OCI-LY1 (cell line): ENCODE data around the gene DIP2B.

ENCODE experiments used
- H2AFZ ChIP-seq: fragments of 200-600 bp; sonication (generic), shearing (Covaris generic); 2 replicates; pipeline ENCODE4 v1.6.0; 2014; ENCODE audit warnings: antibody characterized with exemption, mild to moderate bottlenecking, low read length
- H3F3A ChIP-seq: fragments of 200-600 bp; sonication (generic), shearing (Covaris generic); 2 replicates; pipeline ENCODE4 v1.6.0; 2014; ENCODE audit warnings: mild to moderate bottlenecking, antibody characterized with exemption, low read length, moderate library complexity; ENCODE audit not compliant: insufficient read depth
- H3K27ac ChIP-seq: fragments of 200-600 bp; sonication (generic); 2 replicates; pipeline ENCODE4 v1.5.1; 2014; ENCODE audit warnings: low read length, mixed run types, mild to moderate bottlenecking, low read depth; ENCODE audit not compliant: poor library complexity, severe bottlenecking
- H3K27me3 ChIP-seq: fragments of 200-600 bp; sonication (generic); 2 replicates; pipeline ENCODE4 v1.6.0; 2014; ENCODE audit warnings: antibody characterized with exemption, mild to moderate bottlenecking, low read length, moderate library complexity; ENCODE audit not compliant: insufficient read depth
- H3K36me3 ChIP-seq: fragments of 200-600 bp; sonication (generic); 2 replicates; pipeline ENCODE4 v1.6.1; 2014; ENCODE audit warnings: mild to moderate bottlenecking, antibody characterized with exemption, low read length, moderate library complexity, mixed read lengths; ENCODE audit not compliant: insufficient read depth
- H3K4me1 ChIP-seq: fragments of 200-600 bp; sonication (generic); 2 replicates; pipeline ENCODE4 v1.5.1; 2014; ENCODE audit warnings: mild to moderate bottlenecking, low read length, moderate library complexity; ENCODE audit not compliant: insufficient read depth, severe bottlenecking
- H3K4me2 ChIP-seq: fragments of 200-600 bp; sonication (generic), shearing (Covaris generic); 2 replicates; pipeline ENCODE4 v1.6.1; 2014; ENCODE audit warnings: low read length
- H3K4me3 ChIP-seq: fragments of 200-600 bp; sonication (generic); 2 replicates; pipeline ENCODE4 v1.5.1; 2014; ENCODE audit warnings: low read length, low read depth, mild to moderate bottlenecking, mixed read lengths; ENCODE audit not compliant: poor library complexity, severe bottlenecking
- H3K79me2 ChIP-seq: fragments of 200-600 bp; shearing (Covaris generic); 2 replicates; pipeline ENCODE4 v1.6.1; 2016; ENCODE audit warnings: mixed run types, low read length, mixed read lengths; ENCODE audit not compliant: insufficient read depth
- H3K9ac ChIP-seq: fragments of 200-600 bp; sonication (generic), shearing (Covaris generic); 2 replicates; pipeline ENCODE4 v1.6.1; 2014; ENCODE audit warnings: mild to moderate bottlenecking, low read length, mixed read lengths
- H3K9me2 ChIP-seq: fragments of 200-600 bp; sonication (generic), shearing (Covaris generic); 2 replicates; pipeline ENCODE4 v1.6.1; 2014; ENCODE audit warnings: low read depth, mild to moderate bottlenecking, low read length, mixed read lengths
- H3K9me3 ChIP-seq: fragments of 200-600 bp; shearing (Covaris generic); 2 replicates; pipeline ENCODE4 v1.6.1; 2014; ENCODE audit warnings: low read length, mixed read lengths
- H4K20me1 ChIP-seq: fragments of 200-600 bp; sonication (generic), shearing (Covaris generic); 2 replicates; pipeline ENCODE4 v1.6.0; 2016; ENCODE audit warnings: mild to moderate bottlenecking, low read length; ENCODE audit not compliant: insufficient read depth
- EZH2 ChIP-seq: fragments of 200-600 bp; sonication (generic), shearing (Covaris generic); IDR thresholded peaks from 2 replicates; pipeline ENCODE4 v1.8.0; 2017; ENCODE audit warnings: borderline replicate concordance, mixed run types, mild to moderate bottlenecking, antibody characterized with exemption, low read length, moderate library complexity, mixed read lengths
- TF ChIP-seq, protein P1 (sequence below): fragments of 200-600 bp; sonication (generic), shearing (Covaris generic); IDR thresholded peaks from 2 replicates; pipeline ENCODE4 v1.5.1; 2017; ENCODE audit warnings: mild to moderate bottlenecking, antibody characterized with exemption, low read length, moderate library complexity, mixed read lengths

The DIP2B gene

DNA sequence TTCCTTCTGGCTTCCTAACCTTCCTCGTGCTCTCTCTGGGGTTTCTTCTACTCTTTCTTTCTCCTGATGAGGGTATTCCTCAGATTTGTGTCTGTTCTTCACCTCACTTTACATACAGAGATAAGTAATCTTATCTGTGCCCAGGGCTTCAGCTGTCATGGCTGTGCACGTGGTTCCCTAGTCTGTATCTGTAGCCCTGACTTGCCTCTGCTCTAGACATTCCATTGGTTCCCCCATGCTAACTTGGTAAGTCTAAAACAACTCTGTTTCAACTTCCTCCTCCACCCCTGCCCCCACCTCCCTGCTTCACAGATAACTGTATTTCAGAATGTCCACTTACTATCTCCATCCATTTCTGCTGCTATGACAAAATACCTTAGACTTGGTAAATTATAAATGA lies 10.8 kb downstream of the DIP2B start:
- Histone ChIP-seq H3K36me3 (no peaks in the 10 kb centered on the region), H3K4me3 (no peak overlapping the region), H3F3A (peaks cover 4% of the 10 kb centered on the region; the same call in 1 of the 2 replicates), H3K79me2 (0 out of 2 replicates have a peak, but pooled peaks cover 10% of the 10 kb centered on the region), H3K4me2 (no peak overlapping the region), H3K27ac (no peak overlapping the region), H4K20me1 (no peaks in the 10 kb centered on the region), H3K9ac (no peak overlapping the region), H3K9me3 (no peaks in the 10 kb centered on the region), H2AFZ (no peak overlapping the region), H3K27me3 (no peaks in the 10 kb centered on the region), H3K4me1 (peaks cover 42% of the 10 kb centered on the region), H3K9me2 (no peaks in the 10 kb centered on the region)
- TF ChIP-seq EZH2, result no peak
- TF ChIP-seq, protein P1, sequence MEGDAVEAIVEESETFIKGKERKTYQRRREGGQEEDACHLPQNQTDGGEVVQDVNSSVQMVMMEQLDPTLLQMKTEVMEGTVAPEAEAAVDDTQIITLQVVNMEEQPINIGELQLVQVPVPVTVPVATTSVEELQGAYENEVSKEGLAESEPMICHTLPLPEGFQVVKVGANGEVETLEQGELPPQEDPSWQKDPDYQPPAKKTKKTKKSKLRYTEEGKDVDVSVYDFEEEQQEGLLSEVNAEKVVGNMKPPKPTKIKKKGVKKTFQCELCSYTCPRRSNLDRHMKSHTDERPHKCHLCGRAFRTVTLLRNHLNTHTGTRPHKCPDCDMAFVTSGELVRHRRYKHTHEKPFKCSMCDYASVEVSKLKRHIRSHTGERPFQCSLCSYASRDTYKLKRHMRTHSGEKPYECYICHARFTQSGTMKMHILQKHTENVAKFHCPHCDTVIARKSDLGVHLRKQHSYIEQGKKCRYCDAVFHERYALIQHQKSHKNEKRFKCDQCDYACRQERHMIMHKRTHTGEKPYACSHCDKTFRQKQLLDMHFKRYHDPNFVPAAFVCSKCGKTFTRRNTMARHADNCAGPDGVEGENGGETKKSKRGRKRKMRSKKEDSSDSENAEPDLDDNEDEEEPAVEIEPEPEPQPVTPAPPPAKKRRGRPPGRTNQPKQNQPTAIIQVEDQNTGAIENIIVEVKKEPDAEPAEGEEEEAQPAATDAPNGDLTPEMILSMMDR, result no peak

DNA sequence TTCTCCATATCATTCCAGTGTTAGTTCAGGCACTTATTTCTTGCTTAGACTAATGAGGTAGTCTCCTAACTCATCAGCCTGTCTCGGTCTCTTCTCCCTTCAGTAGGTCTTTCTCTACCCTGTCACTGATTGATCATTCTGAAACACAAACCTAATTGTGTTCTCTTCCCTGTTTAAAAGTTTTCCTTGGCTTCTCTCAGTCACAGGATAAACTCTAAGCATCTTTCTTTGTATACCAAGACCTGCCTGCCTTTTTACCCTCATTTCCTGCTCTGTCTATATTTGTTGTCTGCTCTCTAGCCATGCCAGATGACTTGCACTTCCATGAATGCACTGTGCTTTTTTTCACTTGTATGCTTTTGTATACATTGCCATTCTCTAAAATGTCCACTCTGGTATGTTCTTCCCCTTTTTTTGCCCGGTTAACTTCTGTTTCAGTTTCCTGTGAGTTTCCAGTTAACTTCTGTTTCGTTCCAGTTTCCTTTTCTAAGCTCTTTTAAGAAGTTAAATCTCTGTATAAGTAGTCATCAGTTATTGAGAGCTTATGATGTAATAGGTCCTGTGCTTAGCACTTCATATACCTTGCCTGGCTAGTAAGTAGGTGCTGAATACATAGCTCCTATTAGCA lies 12.8 kb downstream of the DIP2B start:
- no peak overlapping the region for H2AFZ ChIP-seq

GRCh38 chr12:50518090-50518489 lies 13.3 kb downstream of the DIP2B start:
- H3K79me2 ChIP-seq, result 0 out of 2 replicates have a peak, but pooled peaks cover 10% of the 10 kb centered on the region
- H3K9me3 ChIP-seq, result no peaks in the 10 kb centered on the region
- H3K4me2 ChIP-seq, result 0 out of 2 replicates have a peak overlapping the region, but pooled peaks have one; percentile 17
- H3K9ac ChIP-seq, result no peak overlapping the region
- no peak overlapping the region for H3K4me3 ChIP-seq
- H3K4me1 ChIP-seq, result peaks cover 45% of the 10 kb centered on the region
- no peaks in the 10 kb centered on the region for H4K20me1 ChIP-seq
- TF ChIP-seq EZH2, result no peak
- TF ChIP-seq, protein P1, result no peak
- H3K27ac ChIP-seq, result peak overlapping the region; percentile 19
- 0 out of 2 replicates have a peak, but pooled peaks cover 1% of the 10 kb centered on the region for H3K36me3 ChIP-seq
- no peak overlapping the region for H2AFZ ChIP-seq
- peaks cover 4% of the 10 kb centered on the region; the same call in 1 of the 2 replicates for H3F3A ChIP-seq
- H3K9me2 ChIP-seq, result no peaks in the 10 kb centered on the region
- no peaks in the 10 kb centered on the region for H3K27me3 ChIP-seq

More for the DNA sequence above, 12.8 kb downstream of the DIP2B start:
- Histone ChIP-seq H3K4me2 (peak overlapping the region; percentile 18; the same call in 1 of the 2 replicates), H3F3A (peaks cover 4% of the 10 kb centered on the region; the same call in 1 of the 2 replicates), H3K27me3 (no peaks in the 10 kb centered on the region), H3K9me2 (no peaks in the 10 kb centered on the region), H3K9ac (no peak overlapping the region), H3K36me3 (no peaks in the 10 kb centered on the region), H3K4me3 (no peak overlapping the region), H3K9me3 (no peaks in the 10 kb centered on the region), H4K20me1 (no peaks in the 10 kb centered on the region), H3K79me2 (0 out of 2 replicates have a peak, but pooled peaks cover 10% of the 10 kb centered on the region), H3K27ac (peak overlapping the region; percentile 19), H3K4me1 (peaks cover 45% of the 10 kb centered on the region)
- no peak for TF ChIP-seq EZH2
